ENCODE data around the gene TREML1.
"Not testable (repeated sequence)": the region's sequence is repeated elsewhere in the genome, so short reads cannot be mapped to it uniquely, and the experiment has no call there.

TREML1 gene, protein sequence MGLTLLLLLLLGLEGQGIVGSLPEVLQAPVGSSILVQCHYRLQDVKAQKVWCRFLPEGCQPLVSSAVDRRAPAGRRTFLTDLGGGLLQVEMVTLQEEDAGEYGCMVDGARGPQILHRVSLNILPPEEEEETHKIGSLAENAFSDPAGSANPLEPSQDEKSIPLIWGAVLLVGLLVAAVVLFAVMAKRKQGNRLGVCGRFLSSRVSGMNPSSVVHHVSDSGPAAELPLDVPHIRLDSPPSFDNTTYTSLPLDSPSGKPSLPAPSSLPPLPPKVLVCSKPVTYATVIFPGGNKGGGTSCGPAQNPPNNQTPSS

DNA sequence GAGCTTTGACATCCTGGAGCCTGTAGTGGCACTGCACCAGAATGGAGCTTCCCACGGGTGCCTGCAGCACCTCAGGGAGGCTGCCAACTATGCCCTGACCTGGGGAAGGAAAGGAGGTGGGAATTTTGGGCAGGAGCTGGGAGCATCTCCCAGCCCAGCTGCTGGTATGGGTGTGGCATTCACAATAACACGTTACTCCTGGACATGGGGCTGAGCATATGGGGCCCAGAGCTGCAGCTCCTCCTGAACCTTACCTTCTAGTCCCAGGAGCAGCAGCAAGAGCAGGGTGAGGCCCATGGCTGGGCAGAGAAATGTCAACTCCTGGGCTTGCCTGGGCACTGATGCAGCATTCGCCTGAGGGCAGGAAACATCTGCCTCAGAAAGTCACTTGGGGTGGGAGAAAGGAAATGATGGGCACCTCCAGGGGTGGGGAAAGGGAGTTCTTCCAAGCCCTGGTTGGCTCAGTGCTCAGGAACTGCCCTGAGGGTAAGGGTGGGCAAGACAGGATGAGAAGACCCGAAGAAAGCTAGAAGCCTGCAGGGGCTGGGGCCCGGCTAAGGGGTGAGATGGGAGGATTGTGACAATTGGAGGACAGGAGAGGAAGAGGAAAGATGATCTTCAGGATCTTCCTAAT is at the start of gene TREML1:
Gene TREML1, minus strand, starts transcription at position 356 of the 634 bp plus-strand sequence. Its CDS starts 59 bp downstream, at position 297.
- DNase-seq, result no peak

DNA sequence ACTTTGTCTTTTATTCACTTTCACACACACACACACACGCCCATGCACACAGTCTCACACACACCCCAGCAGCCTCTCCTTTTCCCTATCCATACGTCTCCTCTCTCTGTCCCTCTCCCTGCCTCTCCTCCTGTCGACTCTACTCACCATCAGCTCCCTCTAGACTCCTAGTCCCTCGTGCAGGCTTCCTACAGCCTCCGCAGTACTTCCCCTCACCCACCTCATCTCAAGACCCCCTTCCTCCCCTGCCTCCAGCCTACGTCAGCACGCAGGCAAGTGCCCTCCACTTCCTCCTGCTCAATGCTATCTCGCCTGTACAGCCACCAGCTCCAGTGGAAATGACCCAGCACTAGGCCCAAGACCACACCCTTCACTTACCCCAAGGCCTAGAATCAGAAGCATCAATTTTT is 47.6 kb upstream of the TREML1 start:
- peak; percentile 46 for DNase-seq

DNA sequence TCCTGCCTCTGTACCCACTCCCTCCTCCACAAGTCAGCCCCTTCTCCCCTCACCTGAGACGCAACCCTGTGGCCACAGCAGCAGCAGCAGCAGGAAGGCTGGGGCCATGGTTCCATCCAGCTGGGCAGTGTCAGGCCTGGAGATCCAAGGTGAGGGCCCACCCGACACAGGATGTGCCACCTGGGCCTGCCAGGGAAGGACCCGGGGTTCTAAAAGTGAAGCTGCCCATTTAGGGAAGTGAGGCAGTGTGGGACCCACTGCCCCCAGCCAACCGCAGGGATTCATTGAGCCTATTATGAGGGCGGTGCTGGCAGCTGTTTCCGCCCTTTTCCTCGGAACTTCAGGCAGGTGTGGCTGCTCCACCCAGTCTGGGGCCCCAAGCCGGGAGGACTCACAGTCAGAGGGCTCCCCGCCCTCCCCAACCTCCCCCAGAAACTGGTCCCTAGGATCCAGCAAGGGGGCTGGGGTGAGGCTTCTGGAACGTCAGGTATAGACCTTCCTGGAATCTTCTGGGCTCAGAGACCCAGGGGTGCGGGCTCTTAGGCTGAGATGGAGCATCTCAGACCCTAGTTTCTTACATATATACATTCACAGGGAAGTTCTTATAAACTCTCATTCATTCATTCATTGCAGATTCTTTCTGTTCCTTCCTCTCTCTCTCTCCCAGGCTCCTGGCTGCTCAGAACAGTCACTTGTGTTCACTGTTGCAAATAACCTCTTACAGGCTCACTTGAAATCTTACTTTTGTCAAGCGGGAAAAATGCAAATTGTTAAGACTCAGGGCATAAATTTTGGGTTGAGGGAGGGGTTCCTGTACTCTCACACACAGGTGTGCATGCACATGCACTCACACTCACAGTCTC is 47.0 kb upstream of the TREML1 start, which contains the start of gene TREML2:
Gene TREML2, minus strand, starts transcription at position 249 of the 863 bp plus-strand sequence. Its CDS starts 141 bp downstream, at position 108.
- DNase-seq, result peak; percentile 63

DNA sequence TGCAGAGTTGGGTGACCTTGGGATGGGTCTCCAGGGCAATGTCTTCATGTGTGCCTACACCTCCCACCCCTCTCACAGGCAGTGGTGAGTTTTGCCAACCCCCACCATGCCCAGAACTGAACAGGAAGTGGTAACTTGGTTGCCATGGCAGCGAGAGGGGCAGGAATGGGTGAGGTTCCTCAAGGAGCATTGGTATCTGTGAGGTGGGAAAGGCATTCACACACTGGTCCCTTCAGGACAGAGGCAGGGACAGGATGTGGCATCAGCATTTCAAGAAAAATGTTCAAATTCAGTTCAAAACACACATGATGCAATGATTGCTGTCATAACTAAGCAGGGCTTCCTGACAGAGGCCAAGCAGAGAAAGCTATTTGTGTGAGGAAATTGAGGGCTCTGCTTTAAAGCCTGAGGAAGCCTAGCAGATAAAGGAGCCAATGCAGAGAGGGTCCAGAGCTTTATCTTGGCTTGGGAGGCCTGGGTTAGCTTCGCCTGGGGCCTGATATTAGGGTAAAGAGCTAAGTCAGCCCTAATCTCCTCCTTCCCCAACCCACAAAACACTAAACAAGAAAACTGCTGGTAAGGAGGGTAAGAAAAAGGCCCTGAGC is 46.3 kb upstream of the TREML1 start:
- peak; percentile 83 for DNase-seq

DNA sequence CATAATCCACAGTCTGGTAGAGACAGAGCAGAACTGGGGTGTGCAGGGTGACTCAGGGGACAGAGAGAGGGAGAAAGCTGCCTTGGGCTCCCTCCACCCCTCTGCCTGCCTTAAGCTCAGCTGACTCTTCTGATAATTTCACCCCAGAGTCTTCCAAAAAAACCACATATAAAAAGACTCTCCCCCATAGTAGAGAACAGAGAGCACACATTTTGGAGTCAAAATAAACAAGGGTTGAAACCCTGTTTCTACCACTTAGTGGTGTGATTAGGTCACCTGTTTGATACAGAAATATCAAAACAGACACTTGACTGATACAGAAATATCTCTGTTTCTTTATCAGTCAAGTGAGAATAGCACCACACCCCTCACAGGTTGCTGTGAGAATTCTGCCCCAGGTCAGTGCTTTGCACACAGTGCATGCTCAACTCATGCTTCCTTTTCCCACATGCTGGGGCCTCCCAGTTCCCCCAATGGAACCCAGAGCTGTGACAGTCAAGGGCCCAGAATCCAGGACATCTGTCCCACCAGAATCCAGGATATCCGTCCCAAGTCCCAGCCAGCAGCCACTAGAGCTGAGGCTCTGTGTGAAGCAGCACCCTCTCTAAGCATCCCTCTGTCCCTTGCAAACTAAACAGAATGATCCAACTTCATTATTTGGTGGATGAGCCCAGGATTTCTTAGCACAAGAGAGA is 45.6 kb upstream of the TREML1 start:
- peak; percentile 59 for DNase-seq

DNA sequence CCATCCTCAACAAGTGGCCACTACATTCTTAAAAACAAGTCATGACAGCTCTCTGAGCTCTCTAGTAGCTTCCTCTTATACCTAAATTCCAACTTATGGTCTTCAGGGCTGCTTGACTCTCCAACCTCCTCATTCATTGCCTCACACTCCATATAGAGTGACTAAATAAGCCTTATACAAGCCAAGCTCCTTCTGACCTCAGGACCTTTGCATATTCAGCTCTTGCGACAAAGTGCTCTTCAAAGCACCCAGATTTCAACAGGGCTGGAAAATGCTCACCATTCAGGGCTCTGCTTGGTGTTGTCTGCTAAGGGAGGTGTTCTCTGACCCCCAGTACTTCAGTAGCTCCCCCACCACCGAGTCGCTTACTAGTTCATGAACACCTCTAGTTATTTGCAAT is 43.1 kb upstream of the TREML1 start:
- no peak for DNase-seq

DNA sequence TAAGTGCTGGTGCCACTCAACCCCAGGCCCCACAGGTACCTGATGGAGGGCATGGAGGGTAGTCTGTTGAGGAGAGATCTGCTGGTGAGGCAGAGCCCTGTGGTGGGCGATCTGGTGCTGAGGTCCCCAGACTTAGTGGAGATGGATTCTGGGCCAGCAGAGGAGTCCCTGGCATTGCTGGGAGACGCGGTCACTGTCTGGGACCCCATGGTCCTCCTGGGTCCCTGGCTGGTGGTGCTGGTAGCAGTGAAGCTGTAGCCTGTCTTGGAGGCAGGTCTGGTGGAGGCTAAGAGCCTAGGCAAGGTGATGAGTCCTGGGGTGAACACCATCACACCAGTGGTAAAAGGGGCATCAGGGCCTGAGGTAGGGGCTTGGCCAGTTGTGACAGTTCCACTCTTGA is 40.2 kb upstream of the TREML1 start:
- no peak for DNase-seq

DNA sequence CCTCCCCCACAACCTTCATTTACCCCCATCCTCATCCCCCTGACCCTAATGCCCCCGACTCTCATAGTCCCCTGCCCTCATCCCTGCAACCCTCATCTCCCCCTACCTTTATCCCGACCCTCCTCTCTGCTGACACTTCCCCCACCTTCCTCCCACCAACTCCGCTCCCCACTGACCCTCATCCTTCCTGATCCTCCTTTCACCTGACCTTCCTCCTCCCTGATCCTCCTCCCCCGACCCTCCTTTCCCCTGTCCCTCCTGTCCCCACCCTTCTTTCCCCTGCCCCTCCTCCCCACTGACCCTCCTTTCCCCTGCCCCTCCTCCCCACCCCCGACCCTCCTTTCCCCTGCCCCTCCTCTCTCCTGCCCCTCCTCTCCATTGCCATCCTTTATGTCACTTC is 39.7 kb upstream of the TREML1 start:
- DNase-seq, result no peak

DNA sequence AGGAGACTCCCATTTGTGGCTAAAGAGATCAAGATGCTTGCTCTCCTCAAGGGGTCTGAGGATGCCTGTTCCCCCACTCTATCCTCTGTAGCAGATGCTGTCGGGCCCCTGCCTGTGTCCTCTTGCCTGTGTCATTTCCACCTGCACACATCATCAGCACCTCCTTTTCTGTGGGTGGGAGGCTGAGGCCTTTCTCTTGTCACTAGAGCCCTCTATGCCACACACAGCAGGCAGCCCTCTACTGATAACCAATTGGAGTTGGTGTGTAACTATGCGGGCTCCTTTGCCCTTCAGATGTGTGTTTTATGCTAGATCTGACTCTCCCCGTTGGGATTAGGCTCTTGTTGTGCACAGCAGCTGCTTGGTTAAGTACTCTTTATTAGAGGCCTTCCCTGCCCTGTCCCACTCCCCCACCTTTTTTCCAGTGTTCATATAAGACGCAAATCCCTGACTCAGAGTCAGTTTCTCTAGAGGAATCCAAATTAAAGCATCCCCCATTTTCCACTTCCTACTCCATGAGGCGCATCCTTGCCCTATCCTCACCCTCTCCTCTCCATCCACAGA is 39.1 kb upstream of the TREML1 start:
- DNase-seq, result no peak

DNA sequence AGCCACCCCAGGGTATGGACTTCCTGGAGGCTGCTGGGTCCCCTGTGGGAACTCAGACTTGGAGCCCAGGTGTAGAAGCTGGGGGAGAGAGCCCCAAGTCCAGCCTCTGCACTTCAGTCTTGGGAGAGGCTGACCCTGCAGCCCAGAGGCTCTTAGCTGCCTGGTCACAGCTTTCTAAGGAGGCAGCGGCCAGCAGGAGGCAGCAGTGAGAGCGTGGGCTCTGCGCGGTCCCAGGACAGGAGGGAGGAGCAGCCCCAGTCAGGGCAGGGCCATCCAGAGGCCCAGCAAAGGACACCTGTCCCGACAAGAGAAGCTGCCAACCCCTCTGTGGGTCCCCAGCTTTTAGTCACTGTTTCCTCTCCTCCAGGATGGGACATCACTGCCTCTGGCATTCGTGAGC is 37.4 kb upstream of the TREML1 start:
- DNase-seq, result peak; percentile 54

DNA sequence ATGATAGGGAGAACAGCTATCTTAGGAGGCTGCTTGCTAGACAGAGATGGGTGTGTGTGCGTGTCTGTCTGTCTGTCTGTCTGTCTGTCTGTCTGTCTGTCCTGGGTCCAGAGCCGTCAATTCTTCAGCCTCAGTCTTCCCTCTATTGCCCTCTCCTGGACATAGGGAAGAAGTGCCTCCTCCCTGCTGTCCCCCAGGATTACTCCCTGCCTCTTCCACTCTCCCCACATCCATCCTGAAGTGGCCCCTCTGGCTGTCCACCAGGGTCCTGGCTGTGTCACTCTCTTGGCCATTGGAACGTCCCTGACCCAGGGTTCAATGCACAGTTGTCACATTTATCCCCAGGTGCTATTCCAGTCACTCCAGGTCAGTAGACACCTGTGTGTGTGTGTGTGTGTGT is 36.6 kb upstream of the TREML1 start:
- DNase-seq, result no peak

DNA sequence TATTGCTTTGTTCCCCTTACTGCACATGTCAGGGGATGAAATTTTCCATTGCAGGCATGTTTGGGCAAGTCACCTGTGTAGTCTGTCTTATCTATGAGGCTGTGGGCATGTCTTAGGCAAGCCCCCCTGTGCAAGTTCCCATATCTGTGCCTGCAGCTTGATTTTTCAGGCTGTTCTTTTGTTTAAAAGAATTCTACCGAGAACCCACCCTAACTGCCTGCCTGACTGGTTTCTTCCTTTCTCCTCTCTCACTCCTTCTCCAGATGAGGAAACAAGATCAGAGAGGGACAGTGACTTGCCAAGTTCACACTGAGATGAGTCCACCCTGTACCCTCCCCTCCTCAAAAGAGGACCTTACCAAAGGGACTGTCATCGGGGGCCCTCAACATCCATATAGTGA is 35.8 kb upstream of the TREML1 start:
- no peak for DNase-seq

DNA sequence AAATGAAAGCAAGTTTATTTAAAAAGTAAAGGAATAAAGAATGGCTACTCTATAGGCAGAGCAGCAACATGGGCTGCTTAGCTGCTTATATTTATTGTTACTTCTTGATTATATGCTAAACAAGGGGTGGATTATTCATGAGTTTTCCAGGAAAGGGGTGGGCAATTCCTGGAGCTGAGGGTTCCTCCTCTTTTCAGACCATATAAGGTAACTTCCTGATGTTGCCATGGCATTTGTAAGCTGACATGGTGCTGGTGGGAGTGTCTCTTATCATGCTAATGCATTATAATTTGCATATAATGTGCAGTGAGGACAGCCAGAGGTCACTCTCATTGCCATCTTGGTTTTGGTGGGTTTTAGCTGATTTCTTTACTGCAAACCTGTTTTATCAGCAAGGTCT is 34.9 kb upstream of the TREML1 start:
- DNase-seq, result not testable (repeated sequence)

DNA sequence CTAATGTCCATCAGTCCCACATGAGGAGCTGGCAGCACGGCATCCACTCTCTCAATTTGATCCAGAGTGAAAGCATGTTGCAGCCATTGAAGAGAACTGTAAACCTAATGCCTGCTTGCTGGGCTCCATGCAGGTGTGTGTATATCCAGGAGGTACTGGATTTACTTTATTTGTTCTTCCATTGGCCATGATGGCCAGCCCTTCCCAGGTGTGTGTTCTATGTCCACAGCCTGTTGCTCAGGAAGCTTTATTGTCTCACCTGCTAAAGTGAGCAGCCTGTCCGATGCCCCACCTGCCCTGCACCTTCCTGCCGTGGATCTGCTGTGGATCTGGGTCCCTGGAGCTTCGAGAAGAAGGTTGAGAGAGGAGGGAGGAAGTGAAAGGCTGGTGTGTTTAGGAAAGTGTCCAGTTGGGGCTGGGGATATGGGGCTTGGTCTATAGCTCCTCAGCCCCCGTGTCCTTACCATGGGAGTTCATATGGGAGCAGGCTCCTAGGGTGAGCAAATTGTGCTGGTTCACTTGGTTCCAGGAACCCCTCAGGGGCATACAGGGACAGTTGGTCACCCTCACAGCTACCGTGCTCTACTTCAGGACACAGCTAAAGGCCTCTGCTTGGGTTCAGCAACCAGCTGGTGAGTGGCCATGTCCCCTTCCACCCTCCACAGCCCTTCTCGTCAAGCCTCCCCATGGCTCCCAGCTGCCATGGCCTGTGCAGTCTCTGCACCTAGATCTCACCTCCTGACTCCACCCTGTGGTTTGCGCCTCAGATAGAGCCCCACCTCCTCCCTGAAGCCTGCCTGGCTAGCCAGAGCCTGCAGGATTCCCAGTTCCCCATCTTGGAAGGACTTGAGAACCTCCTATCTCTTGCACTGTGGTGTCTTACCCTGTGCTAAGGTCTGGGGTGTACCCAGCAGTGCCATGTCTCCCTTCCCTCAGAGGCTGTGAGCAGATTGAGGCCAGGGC is 34.1 kb upstream of the TREML1 start:
- DNase-seq, result no peak

DNA sequence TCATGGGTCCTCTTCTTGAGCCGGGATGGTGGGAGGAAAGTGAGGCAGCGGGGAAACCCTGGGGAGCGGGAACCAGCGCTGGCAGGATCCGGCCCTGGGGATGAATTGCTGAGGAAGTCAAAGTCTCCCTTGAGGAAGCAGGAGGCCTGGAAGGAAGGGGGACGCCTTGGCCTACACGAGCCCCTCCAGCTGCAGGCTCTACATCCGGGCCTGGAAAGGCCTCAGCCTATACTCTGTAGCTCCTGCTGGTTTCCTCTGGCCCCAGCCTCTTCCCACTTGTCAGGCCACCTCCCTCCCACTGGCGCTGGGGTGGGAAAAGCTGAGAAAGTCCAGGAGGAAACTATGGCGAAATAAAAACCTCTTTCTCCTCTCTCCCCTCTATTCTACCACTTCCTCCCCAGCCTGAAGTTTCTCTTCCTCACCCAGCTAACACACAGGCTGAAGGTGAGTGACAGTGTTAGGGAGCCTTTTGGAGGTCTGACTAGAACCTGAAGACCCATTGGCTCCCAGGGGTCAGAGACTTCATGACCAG is 31.9 kb upstream of the TREML1 start:
- no peak for DNase-seq

DNA sequence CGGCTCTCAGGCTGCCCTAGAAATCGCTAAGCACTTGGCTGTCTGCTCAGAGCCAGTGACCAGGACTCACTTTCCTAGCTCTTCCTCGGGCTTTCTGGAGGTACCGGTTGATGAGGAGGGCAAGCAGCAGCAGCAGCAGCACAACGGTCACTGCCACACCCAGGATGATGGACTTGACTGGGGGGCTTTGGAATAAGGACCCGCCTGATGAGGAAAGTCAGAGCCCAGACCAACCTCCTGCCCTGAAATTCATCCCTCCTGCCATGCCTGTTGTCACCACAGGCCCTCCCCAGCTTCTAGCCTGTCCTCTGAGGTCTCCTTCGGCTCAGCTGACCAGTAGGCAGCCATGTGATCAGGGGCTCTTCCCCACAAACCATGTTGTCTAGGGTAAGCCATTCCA is 30.6 kb upstream of the TREML1 start:
- DNase-seq, result no peak

DNA sequence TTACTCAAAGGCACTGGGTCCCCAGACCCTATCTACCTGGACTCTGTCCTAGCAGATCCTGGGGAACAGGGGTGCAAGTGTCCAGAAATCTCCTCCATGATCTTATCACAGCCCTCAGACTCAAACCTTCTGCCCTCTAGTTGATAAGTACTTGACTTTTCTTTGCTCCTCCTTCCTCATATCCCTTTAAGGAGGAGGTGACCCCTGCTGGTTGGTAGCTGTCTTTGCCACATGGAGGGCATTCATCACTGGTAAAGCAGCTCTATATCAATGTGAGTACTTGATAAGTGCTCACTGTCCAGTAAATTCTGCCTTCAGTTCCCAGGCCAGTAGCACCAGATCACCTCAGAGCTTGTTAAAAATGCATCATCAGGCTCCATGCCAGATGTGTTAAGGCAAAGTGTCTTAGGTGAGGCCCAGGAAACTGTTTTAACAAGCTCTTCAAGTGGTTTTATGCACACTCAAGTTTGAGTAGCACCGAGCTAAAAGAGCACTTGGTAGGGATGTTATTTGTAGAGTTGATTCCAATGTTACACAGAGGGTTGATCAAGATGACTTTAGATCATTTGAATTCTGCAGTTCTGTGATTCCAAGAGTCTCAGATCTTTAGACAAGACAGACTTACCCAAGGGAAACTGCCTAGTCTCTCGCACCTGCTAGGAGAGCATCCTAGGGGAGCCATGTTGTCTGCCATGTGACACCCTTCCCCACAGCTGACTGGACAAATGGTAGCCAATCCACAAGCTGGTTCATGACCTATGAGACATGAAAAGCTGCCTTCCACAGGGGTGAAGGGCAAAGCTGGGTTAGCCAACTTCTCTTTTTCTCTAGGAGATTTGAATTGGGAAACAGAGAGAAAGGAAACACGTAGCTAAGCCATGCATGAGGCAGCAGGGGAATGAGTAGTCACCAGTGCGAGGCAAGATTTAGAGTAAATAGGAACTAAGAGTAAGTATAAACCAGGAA is 28.2 kb upstream of the TREML1 start:
- DNase-seq, result peak; percentile 86

DNA sequence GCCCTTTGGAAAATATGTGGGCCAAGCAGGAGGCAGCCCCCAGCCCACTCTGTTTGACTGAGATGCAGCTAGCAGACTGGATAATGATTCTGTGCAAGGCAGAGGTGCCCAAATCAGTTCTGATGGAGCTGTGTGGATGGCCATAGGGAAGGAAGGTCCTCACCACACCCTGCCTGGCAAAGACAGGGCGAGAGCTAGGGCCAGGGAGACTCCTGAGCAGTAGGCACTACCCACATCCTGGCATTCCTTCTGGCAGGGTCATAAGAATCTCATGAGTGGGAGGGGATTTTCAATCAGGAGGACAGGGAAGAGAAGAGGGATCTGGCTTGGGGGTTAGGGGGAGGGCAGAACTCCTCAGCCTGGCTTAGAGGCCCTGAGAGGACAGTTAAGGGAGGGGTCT is 27.4 kb upstream of the TREML1 start:
- no peak for DNase-seq

DNA sequence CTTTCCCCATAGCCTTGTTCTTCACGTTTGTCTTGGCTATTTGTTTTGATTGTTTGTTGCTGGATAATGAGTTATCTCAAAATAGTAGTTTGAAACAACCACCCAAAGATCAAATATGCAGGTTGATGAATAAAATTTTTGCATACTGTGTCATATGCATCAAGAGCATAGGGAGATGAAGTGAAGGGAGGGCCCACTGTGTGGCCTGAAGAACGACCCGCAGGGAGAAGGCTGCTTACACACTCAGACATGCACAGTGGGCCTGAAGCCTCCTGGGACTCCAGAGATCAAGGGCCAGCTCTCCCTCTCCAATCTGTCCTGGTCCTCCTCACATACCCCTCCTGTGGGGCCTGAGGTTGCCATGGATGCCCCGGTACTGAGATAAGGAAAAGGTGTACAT is 25.0 kb upstream of the TREML1 start:
- DNase-seq, result peak; percentile 29

All from OCI-M1 (cell line).